ENCODE results near the gene HIVEP2. TPM values are rescaled to one million over a fixed set of nuclear protein-coding genes. Genes with fewer than 3 reads are reported as not detected.

HIVEP2 gene
- total and polyA plus RNA-seq, 2 donors from 2014 or later, result 2.4 to 26.0 TPM

GRCh38 chr6:142848156-142848555 lies 96.8 kb downstream of the HIVEP2 start:
- DNase-seq (no peak), FAIRE-seq (no peak)
- Histone ChIP-seq H3K27ac (ENCODE audit: low read depth in 2 of 2, low read length in 2 of 2) (no peak overlapping the region), H3K4me3 (ENCODE audit: low read length in 3 of 3) (no peak overlapping the region), H3K9ac (ENCODE audit: low read length in 3 of 3) (no peak overlapping the region), H3K9me3 (ENCODE audit: control insufficient read depth in 2 of 3, insufficient read depth in 1 of 3, low read length in 3 of 3) (no peaks in the 10 kb centered on the region), H3K36me3 (ENCODE audit: control insufficient read depth in 2 of 3, insufficient read depth in 3 of 3, low read length in 3 of 3) (no peaks in the 10 kb centered on the region), H3K27me3 (ENCODE audit: control insufficient read depth, insufficient read depth, low read length) (no peaks in the 10 kb centered on the region), H3K4me1 (ENCODE audit: control insufficient read depth in 2 of 3, insufficient read depth in 2 of 3, low read depth in 1 of 3, low read length in 3 of 3) (peaks cover 8 to 16% (median 11%) of the 10 kb centered on the region in 3 donors)
- no peak for TF ChIP-seq CTCF (IDR thresholded peaks at IDR 0.05; ENCODE audit: borderline replicate concordance, extremely low read depth, insufficient read depth)
- intact Hi-C loops (cut with DNase I), result no loop called here

DNA sequence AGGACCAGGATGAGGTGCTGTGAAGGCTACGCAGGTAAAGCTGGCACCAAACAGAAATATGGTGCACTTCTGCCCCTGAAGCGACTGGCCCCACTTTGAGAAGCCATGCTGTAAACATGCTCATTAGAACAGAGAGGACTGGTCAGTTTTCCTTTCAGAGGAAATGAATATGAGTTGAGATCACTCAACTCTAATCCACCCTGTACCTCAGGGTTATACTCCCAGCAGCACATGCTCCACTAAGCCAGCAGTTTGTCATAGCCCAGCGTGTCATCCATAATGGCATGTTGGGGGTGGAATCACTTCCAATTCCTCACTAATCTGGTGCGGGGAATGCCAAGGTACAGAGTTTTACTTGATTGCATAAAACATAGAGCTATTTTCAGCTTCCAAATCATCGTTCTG lies 98.1 kb downstream of the HIVEP2 start:
- no peaks in the 10 kb centered on the region for H3K9me3 ChIP-seq (ENCODE audit: control insufficient read depth in 2 of 3, insufficient read depth in 1 of 3, low read length in 3 of 3)
- peaks cover 8 to 19% (median 11%) of the 10 kb centered on the region in 3 donors for H3K4me1 ChIP-seq (ENCODE audit: control insufficient read depth in 2 of 3, insufficient read depth in 2 of 3, low read depth in 1 of 3, low read length in 3 of 3)
- TF ChIP-seq CTCF (IDR thresholded peaks at IDR 0.05; ENCODE audit: borderline replicate concordance, extremely low read depth, insufficient read depth), result no peak
- no peaks in the 10 kb centered on the region for H3K36me3 ChIP-seq (ENCODE audit: control insufficient read depth in 2 of 3, insufficient read depth in 3 of 3, low read length in 3 of 3)
- H3K27ac ChIP-seq (ENCODE audit: low read depth in 2 of 2, low read length in 2 of 2), result peak overlapping the region in 1 of 2 donors; percentile 40
- FAIRE-seq (no peak), DNase-seq (no peak)
- intact Hi-C loops (cut with DNase I), result no loop called here
- H3K4me3 ChIP-seq (ENCODE audit: low read length in 3 of 3), result no peak overlapping the region
- no peaks in the 10 kb centered on the region for H3K27me3 ChIP-seq (ENCODE audit: control insufficient read depth, insufficient read depth, low read length)
- no peak overlapping the region for H3K9ac ChIP-seq (ENCODE audit: low read length in 3 of 3)

DNA sequence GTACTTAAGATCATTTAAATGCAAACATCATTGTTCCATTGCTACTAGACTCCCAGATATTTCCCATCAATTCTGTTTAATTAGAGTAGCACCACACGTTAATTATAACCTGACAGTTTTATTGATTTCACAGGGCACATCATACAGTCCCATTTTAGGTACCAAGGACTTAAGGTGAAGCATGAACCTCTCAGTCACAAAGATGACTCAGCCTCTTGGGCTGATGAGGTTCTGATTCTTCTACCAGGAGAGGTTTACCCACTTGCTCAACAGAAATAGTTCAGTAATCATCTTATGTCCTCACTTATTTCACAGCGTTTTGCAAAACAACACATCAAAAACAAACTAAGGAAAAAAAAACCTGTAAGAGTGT lies 98.5 kb downstream of the HIVEP2 start:
- peaks cover 8 to 20% (median 11%) of the 10 kb centered on the region in 3 donors for H3K4me1 ChIP-seq (ENCODE audit: control insufficient read depth in 2 of 3, insufficient read depth in 2 of 3, low read depth in 1 of 3, low read length in 3 of 3)
- no peaks in the 10 kb centered on the region for H3K27me3 ChIP-seq (ENCODE audit: control insufficient read depth, insufficient read depth, low read length)
- peak overlapping the region in 1 of 2 donors; percentile 40 for H3K27ac ChIP-seq (ENCODE audit: low read depth in 2 of 2, low read length in 2 of 2)
- H3K9ac ChIP-seq (ENCODE audit: low read length in 3 of 3), result no peak overlapping the region
- no peak for FAIRE-seq
- intact Hi-C loops (cut with DNase I), result no loop called here
- TF ChIP-seq CTCF (IDR thresholded peaks at IDR 0.05; ENCODE audit: borderline replicate concordance, extremely low read depth, insufficient read depth), result no peak
- no peaks in the 10 kb centered on the region for H3K36me3 ChIP-seq (ENCODE audit: control insufficient read depth in 2 of 3, insufficient read depth in 3 of 3, low read length in 3 of 3)
- no peaks in the 10 kb centered on the region for H3K9me3 ChIP-seq (ENCODE audit: control insufficient read depth in 2 of 3, insufficient read depth in 1 of 3, low read length in 3 of 3)
- H3K4me3 ChIP-seq (ENCODE audit: low read length in 3 of 3), result peak overlapping the region in 1 of 3 donors; percentile 8
- no peak for DNase-seq
